ENCODE data around the gene SV2C.
"Not testable (repeated sequence)": the region's sequence is repeated elsewhere in the genome, so short reads cannot be mapped to it uniquely, and the experiment has no call there.

Gene SV2C

DNA sequence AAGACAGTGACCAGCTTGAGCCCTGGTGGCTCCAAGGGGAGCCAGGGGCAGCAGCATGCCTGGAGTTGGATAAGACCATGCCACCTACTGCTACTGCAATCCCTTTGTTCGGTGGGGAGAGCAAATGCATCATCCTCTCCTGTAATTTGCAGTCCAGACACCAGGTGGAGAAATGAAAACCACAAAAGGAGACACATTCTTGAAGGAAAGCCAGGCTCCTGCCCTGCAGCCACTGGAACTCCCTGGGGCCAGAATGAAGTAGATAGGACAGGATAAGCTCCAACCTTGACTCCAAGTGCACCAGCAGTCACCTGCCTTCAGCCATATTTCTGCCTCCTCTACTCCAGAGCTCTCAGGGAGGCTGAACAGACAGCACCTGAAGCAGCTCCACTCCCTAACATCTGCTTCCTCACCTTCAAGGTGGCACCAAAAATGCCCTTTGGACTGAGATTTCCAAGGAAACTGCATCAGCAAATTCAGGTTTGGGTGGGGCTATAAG lies 254.8 kb downstream of the SV2C start:
- DNase-seq (ENCODE audit: low read depth): peak; percentile 80

DNA sequence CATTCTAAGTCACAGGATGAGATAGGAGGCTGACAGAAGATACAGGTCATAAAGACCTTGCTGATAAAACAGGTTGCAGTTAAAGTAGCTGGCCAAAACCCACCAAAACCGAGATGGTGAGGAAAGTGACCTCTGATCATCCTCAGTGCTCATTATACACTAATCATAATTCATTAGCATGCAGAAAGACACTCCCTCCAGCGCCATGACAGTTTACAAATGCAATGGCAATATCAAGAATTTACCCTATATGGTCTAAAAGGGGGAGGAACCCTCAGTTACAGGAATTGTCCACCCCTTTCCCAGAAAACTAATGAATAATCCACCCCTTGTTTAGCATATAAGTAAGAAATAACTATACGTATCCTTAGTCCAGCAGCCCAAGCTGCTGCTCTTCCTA lies 256.7 kb downstream of the SV2C start:
- no peak for DNase-seq (ENCODE audit: low read depth)

DNA sequence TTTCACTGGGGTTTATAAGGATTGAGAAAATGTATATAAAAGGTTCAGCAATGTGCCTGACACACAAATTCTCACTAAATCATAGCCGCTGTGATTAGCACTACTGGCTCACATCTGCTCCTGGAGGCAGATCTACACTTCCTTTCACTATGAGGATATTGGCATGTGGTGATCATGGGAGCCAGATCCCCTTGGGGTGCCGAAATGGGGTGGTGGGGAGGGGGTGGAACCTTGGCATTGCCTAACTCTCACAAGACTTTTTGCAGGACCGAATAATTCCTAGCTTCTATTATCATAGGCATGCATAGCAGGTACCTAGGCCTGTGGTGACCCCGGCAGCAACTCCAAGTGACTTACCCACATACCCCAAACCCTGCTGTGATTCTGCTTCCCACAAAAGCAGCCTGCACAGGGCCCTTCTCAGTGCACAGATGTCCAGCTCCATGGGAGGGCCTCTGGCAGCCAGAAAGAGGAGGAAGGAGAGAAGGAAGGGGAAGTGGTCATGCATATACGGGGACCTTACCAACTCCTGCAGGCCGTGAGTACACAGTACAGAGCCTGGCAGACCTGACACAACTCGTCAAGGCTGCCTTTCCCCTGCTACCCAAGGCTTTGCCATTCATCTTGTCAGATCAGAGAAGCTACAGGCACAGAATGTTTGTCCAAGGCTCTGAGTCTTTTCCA lies 258.6 kb downstream of the SV2C start:
- DNase-seq (ENCODE audit: low read depth): no peak

DNA sequence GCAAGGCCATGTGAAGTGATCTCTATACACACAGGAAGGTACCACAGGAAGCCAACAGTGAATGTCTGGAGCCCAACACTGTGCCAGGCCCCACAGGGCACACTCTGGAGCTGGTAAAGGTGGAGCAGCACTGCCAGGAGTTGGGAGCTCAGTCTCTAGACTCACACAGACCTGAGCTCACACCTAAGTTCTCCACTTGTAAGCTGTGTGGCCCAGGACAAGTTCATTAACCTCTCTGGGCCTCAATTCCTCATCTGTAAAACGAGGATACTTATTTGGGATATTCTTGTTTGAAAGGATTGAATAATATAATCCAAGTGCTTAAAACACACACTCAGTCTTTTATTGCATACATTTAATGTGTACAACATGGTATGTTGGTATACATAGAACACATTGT lies 259.3 kb downstream of the SV2C start:
- no peak for DNase-seq (ENCODE audit: low read depth)

DNA sequence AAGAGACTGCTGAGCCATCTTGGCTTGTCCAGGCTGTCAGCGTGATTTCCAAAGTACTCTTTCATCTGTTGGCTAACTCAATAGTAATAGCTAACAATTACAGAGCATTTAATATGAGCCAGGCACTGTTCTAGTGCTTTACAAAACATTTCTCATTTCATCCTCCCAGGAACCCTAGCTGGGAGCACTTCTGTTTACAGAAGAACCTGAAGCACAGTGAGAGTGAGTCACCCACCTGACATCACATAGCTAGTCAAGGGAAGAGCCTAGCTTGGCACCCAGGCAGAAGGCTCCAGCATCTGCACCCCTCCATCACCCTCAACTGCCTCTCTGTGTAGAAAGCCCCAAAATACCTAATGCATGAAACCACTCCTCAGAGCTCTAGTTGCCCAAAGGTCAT lies 262.4 kb downstream of the SV2C start:
- peak; percentile 41 for DNase-seq (ENCODE audit: low read depth)

DNA sequence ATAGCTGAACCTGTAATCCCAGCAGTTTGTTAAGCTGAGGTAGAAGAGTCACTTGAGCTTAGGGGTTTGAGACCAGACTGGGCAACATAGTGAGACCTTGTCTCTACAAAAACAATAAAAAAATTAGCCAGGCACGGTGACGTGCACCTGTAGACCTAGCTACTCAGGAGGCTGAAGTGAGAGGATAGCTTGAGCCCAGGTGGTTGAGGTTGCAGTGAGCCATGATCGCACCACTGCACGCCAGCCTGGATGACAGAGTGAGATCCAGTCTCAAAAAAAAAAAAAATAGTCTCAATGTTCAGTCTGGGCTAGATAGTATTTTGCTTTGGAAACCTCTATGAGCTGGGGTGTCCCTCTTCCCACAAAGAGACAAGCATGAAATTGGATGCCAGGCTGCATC lies 268.0 kb downstream of the SV2C start:
- DNase-seq (ENCODE audit: low read depth): no peak

DNA sequence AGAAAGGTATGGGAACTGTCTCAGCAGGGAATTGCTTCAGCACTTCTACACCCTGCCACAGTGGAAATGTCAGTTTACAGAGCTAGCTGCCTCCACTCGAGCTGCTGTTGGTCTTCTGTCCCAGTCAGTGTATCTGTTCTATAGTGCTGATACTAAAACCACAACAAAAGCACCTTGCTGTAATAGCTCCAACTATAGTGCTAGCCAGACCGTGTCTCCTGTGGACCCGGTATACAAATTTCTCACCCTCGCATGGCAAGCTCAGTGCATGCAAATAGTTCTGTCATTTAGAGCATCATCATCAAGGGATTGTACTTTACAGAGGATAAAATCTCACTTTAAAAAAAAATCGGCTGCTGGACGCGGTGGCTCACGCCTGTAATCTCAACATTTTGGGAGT lies 268.4 kb downstream of the SV2C start:
- no peak for DNase-seq (ENCODE audit: low read depth)

DNA sequence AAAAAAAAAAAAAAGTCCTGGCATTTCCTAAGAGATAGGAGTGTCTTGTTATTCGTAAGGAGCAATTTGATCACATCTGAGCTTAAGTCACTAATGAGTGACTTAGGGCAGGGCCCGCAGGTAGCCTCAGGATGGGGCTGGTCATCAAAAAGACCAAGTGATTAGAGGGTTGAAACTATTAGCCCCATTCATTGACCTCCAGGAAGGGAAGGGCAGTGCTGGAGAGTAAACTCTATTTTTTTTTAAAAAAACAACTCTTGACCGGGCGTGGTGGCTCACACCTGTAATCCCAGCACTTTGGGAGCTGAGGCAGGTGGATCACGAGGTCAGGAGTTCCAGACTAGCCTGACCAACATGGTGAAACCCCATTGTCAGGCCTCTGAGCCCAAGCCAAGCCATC lies 273.7 kb downstream of the SV2C start:
- no peak for DNase-seq (ENCODE audit: low read depth)

DNA sequence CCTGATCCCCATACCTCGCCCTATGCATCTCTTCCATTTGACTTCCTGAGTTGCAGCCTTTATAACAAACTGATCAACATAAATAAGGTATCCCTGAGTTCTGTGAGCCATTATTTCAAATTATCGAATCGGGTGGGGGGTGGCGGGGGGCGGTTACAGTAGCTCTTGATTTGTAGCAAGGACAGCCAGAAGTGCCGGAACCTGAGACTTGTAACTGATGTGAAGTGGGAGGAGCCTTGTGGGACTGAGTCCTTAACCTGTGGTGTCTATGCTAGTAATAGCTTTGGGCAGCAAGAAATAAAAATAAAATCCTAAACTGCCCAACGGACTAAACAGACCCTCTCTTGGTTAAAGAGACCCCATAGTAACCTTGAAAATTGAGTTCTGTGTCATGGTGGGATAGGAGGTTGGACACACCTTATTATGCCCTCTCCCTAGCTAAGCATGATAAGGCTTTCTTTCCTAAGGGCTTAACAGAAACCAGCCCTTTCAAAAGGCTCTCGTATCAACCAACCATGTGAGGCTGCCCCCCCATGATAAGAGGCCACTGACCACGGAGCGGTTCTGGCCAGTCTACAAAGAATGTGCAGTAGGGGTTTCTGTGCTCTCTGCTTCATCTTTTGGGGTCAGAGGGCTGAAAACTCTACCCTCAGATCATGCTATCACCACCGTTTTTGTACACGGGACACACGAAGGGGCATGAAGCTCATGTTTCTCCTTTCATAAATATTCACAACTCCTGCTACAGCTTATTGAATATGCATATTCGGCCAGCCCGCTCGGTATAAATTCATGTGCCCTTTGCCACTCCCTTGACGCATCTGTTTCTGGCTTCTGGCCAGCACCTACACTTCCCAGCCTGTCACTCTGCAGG lies 280.4 kb downstream of the SV2C start:
- no peak for DNase-seq (ENCODE audit: low read depth)

DNA sequence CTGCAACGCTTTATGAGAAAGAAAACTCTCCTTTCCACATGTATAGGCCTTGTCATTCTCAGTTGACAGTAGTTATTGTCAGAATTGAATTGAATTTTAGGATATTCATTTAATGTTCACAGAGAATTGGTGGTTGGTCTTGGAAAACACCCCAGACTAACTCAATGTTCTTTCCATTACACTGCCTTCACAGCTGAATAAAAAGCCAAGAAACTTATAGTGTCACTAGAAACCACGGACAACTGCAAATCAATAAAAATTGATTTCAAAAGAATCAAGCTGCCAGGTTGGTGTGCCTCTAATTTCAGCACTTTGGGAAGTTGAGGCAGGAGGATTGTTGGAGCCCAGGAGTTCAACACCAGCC lies 281.0 kb downstream of the SV2C start:
- DNase-seq (ENCODE audit: low read depth): no peak

DNA sequence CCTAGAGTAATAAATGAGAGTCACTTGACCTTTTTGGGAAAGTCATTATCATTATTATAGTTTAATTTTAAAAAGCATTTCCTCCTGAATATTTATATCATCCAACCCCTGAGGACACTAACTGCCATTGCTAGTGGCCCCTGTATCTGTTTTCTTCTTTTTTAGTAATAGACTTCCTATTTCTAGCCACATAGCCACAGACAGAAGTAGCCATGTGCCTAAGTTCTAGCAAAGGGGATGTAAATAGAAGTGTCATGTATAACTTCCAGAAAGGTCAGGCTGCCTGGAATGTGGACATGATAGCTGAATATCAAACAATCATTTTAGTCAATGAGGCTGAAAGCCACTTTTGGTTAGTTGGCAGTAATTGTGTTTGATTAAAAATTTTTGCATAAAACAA lies 282.4 kb downstream of the SV2C start:
- DNase-seq (ENCODE audit: low read depth): no peak

DNA sequence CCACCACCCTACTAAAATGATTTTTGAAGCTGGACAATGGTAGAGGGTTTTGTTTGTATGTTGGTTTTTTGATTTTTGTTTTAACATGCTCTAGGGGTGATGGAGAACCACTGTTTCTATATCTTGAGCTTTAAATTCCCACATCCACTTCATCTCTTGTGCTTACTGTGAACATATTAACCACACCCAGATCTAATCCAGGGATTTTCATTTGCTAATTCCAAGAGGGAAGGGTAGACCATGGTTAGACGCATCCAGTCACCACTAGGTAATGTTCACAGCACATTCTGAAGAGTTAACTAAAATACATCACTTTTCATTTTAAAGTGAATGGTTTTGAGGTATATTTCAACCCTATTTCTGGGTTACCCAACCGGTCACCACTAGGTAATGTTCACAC lies 283.4 kb downstream of the SV2C start:
- DNase-seq (ENCODE audit: low read depth): no peak

DNA sequence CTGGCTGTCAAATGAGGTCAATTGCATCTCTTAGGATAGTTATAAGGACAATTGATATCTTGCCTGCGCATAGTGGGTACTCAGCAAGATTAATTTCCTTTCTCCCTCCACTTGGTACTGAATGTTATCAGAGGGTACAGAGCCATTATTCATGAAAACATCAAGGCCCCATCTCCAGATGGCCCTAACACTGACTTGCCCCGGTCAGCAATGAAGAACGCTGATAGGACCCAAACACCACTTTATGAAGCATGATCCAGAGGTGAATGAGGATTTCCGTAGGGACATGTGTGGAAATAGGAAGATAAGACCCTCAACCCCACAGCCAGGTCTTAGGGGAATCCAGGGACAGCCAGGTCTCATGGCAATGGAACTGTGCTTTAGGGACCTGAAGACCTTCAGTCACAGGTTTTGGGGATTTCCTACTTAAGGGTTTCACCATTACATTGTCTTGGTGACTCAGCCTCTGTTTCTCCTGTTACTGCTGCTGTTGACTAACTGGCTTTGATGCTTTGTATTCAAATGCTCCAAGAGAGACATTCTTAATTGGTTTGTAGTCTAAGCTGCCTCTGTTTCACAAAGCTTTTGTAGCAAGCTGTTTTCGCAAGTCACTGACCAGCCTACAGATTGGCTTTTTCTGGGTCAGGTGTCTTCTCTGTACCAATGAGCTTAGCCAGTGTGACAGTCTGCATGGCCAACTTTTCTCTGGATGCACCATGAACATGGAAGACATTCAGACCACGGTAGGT lies 284.6 kb downstream of the SV2C start:
- peak; percentile 72 for DNase-seq (ENCODE audit: low read depth)

DNA sequence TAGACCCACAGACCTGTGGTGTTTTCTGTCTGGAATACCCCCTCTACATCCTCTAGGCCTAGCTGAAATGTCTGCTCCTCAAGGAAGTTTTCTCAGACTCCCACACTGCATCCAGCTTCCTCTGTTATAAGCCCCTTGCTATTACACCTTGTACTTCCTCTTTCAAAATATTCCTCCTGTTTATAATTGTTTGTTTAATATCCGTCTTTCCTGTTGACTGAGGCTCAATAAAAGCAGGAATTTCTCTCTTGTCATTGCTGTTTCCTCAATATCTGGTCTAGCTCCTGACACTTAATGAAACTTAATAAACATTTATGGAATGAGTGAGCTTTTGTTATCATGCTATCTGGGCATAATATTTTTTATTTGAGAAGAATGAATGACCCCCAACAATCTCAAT lies 285.8 kb downstream of the SV2C start:
- no peak for DNase-seq (ENCODE audit: low read depth)

DNA sequence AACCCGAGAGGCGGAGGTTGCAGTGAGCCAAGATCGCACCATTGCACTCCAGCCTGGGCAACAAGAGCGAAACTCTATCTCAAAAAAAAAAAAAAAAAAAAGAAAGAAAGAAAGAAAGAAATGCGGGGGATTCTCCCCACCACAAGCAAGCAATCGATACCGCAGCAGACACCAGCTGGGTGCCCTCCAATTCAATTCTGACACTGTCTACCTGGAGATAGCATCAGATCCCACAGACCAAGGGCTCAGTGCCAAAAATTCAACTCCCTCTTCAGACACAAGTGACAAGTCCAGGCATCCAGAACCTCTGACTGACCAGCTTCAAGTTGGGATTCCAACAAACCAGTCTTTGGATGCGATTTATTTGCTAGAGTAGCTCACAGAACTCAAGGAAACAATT lies 286.5 kb downstream of the SV2C start:
- not testable (repeated sequence) for DNase-seq (ENCODE audit: low read depth)

DNA sequence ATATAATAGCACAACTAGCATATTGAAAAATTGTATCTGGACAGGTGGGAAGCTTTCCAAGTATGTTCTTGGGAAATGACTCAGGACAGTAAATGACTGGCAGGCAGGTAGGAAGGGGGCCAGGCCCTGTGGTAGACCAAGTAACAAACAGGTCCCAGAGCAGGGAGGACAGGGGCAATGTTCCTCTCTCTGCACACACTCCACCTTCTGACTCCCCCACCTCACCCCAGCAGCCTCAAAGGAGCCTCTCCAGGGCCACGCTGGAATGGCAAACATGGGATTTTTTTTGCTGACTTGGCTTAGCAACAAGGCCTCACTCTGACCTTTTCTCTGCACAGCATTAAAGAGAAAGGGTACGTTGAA lies 288.8 kb downstream of the SV2C start:
- DNase-seq (ENCODE audit: low read depth): peak; percentile 22

DNA sequence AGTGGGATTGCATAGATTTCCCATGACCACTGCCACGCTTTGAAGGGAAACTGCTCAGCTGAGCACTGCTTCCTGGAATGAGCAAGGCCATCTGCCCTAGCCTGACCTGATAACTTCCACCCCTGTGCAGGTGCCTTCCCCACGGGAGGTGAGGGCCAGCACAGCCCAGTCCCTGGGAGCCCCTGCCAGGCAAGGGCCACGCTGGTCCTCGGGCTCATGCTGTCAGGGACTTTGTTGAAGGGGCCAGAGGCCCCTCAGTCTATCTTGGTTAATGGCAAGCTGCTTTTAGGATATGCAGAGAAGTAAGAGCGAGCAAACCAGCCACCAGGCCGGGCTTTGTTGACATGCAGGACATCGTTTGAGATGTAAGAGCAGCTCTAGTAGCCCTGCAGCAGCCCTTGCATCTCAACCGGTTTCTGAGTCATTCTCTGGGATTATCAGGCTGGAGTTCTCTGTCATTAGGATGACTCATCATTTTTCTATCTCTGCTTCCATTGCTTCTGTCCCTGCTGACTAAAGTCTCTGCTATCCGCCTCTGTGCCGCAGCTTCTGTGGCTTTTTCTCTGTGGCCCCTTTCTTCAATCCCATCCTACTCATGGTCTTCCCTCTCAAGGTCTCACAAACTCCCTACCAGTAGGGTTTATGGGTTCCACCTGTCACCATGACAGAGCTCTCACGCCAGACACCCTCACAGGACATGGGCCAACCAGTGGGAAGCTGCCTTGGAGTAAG lies 289.3 kb downstream of the SV2C start:
- DNase-seq (ENCODE audit: low read depth): peak; percentile 96

DNA sequence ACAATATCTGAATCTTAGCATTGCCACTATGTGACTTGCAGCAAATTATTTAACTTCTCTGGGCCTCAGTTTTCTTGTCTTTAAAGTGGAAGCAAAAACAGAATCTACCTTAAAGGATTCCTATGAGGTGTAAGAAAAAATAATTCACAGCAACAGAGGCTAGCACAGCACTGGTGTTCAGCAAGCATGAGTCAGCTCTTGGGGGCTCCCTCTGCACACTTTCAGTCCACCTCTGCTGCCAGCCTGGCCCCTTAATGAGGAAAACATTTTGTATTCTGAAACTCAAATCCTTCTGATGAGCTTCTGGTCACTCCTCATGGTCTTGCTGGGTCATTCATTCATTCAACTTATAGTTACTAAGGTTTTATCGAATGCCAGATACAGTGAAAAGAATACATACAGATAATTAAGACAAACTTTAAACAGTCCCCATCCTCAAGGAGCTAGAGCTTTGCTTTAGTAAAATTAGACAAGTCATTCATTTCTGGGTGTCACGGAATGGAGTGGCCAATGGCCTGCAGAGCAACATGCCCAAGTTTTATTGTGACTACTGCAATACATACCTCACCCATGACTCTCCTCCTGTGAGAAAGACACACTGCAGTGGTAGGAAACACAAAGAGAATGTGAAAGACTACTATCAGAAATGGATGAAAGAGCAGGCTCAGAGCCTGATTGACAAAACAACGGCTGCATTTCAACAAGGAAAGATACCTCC lies 293.1 kb downstream of the SV2C start:
- DNase-seq (ENCODE audit: low read depth): peak; percentile 49

DNA sequence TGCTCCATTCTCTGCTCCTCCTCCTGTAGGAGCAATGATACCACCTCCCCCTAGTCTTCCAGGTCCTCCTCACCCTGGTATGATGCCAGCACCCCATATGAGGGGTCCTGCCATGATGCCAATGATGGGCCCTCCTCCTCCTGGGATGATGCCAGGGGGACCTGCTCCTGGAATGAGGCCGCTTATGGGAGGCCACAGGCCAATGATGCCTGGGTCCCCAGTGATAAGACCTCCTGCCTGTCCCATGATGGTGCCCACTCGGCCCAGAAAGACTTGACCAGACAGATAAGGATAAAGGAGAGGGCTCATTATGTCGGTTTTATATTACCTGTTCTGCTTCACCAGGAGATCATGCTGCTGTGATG lies 293.7 kb downstream of the SV2C start:
- no peak for DNase-seq (ENCODE audit: low read depth)

DNA sequence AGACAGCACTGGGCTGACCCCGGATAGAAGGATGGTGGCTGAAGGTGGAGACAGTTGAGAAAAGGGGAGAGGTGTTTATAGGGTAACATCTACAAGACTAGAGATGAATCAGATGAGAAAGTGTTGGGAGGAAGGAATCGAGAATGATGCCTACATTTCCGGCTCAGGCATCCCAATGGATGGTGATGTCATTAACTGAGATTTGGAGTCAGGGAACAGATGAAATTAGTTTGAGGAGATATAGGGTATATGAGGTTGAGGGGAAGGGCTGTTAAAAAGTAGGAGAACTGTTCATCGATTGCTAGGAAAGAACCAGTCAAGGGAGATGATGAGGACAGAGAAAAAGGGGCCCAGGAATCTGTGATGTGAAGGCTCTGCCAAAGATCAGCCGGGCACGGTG lies 295.2 kb downstream of the SV2C start:
- no peak for DNase-seq (ENCODE audit: low read depth)

DNA sequence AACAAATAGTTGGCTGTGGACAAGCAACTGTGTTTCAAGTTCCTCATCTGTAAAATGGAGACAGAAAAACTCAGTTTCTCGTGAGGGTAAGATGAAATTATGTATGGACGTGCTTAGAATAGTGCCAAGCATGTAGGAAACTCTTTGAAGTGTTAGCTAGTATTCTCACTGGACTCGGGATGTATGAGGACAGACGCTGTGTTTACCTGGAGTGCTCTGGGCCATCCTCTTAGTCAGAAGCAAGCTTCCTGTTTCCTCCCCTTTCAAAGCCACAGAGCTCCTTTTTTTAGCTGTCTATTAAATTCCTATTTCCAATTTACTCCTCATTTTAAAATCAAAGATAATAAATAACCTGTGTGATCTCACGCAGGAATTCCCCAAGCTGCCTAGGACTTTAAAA lies 296.1 kb downstream of the SV2C start:
- peak; percentile 49 for DNase-seq (ENCODE audit: low read depth)

DNA sequence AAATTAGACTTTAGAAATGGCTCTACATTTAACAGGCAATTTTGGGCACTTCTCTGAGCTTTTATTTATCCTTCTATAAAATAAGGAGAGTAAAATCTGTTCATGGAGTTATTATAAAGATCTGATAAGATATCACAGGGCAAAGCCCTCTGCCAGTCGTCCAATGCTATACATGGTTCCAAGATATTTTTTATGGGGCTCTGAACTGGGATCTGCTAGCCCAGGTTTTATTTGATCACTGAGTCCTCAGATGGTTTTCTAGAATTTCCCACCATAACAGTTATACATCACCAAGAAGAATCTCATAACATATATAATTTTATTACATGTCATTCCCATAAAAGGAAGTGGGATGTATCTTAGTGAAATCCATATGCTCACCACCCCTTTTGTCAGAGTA lies 296.7 kb downstream of the SV2C start:
- DNase-seq (ENCODE audit: low read depth): no peak

Measured in iris pigment epithelial cell (primary cell).